Activated CD8-positive, alpha-beta memory T cell treated with anti-CD3 and anti-CD28 coated beads for 1 hour (primary cell): ENCODE measurements around the gene SLC7A8.
A peak's percentile ranks its signal among the peaks of the same experiment; 100 is the strongest.

Source experiments
- DNase-seq, 2 donors: peaks; one replicate each; pipeline ENCODE4 v3.0.0-alpha.2; 2020; ENCODE audit warnings: low read depth in 1 of 2; ENCODE audit errors: extremely low read depth in 1 of 2

Gene SLC7A8

GRCh38 chr14:23132970-23133369 lies 50.5 kb downstream of the SLC7A8 start:
- no peak for DNase-seq

DNA sequence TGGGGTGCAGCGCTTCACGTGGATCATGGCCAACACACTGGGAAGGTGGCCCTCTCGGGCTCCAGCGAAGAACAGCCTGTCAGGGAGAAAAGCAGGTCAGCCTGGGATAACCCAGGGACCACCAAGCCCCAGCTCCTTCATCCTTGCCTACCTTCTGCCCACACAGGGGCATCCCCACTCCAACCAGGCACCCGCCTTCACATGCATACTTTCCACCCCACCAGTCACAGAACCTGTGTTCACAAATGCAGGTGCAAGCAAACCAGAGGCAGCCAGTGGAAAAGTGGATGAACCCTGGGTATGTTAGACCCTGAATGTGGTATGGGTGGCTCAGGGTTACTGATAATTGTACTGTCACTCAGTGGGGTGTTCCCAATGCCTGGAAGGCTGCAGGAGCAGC lies 52.0 kb downstream of the SLC7A8 start:
- no peak for DNase-seq

DNA sequence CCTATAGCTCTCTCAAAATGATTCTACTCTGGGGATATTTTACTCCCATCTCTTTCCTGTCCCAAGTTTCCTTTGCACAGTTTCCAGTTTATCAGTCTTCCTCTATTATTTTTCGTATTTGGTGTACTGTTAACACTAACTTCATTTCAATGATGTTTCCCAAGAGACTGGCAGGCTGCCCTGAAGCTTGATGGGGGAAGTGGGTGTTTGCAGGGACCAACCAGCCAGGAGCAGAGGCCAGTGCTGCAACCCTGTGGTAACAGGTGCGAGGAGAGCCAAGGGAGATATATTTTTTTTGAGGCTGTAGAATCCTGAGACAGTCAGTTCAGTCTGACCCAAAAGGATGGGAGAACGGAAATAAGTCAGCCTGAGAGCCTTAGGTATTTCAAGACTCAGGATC lies 52.6 kb downstream of the SLC7A8 start:
- DNase-seq: no peak

DNA sequence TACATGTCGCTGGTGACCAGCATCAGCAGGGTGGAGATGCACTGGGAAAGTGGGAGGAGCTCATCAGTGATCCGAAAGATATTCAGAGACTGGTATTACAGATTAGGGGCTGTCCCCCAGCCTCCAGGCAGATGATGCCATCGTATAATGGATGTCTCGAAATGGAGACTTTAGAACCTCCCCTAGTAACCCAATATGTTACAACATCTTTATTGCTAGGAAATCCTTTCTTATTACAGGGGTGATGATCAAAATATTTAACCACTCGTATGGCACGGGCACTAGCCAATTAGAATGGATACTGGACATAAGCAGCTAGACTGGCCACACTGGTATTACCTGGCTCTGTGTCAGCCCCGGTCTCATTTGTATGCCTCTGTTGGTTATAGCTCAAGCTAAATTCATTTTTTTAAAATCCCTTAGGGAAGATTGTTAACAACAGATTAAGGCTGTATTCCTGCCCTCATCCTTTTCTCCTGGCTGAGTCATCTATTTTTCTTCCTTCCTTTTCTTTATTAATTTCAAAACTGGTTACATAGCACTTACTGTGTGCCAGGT lies 53.6 kb downstream of the SLC7A8 start:
- no peak for DNase-seq

DNA sequence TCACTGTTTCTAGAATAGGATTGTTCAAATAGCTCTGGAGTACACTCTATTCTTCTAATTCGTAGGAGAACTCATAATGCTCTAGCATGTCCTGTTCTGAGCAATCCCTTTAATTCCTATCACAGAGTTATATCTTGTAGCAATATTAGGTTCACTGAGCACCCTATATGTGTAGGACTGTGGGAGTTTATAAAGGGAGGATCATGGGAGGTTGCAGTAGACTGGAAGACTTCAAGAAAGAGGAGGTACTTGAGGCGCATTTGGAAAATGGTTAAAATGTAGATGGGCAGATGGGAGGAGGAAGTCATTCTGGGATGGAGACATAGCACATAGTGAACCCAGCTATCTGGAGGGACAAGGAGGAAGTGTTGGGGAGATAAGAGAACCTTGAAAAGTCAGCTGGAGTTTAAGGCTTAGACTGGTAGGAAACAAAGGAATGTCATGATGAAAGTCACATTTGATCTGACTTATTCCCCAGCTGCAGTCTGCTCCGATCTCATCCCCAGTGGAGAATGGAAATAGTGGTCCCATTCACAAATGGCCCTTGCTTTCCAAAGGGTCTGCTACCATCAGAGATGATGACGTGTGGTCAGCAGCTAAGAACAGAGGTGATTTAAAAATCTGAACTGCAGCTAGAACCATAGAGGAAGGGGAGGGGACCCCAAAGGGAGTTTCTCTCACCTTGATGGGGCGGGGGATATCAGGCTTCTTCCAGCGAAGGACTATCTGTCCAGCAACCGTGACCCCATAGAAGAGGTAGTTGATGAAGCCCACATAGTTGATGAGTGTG lies 54.3 kb downstream of the SLC7A8 start:
- no peak for DNase-seq

GRCh38 chr14:23127861-23128260 lies 55.6 kb downstream of the SLC7A8 start:
- no peak for DNase-seq

- DNase-seq: no peak
Measured at GRCh38 chr14:23126548-23127278, 56.7 kb downstream of the SLC7A8 start.

DNA sequence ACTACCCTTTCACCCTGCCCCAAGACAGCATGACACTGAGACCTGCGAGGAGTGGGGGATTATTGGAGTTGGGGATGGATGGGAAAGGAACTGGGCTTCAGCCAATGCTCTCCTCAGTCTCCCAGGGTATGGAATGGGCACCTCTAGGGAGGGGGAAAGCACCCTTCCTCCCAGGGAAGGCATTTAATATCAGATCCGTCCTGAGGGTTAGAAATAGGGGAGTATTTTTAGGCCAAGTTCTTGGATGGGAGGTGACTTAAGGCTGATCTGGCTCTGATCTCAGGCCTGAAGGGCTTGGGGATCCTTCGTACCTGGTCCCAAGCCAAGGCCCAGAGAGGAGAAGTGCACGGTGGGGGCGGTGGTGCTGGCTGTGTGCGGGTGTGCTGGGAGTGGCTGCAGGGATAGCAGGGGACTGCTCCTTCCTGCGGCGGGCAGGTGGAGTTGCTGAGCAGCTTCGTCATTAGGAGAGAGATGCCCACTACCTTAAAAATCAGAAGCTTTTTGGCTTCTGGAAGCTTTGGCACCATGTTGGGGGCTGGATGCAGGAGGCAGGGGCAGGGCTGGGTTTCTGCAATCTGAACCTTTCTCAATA lies 57.4 kb downstream of the SLC7A8 start:
- DNase-seq: no peak

DNA sequence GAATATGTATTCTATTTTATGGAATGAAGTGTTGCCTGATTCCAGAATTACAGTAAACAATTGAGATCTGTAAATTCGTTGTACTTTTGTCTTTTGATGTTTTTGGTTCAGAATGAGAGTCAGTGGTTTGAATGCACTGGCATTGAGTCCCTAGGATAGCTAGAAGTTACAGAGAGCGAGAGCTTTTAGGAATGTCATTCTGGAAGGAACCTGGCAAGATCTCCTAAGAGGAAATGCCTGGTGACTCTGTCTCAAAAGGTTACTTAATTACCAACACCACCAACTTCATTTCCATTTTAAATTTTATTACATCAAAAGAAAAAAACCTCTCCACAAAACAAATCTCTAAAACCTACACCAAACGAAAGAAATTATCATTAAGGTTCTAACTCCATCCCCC lies 58.4 kb downstream of the SLC7A8 start:
- DNase-seq: no peak

GRCh38 chr14:23124337-23124954 lies 59.0 kb downstream of the SLC7A8 start:
- no peak for DNase-seq

GRCh38 chr14:23123419-23123818 lies 60.0 kb downstream of the SLC7A8 start:
- DNase-seq: no peak

DNA sequence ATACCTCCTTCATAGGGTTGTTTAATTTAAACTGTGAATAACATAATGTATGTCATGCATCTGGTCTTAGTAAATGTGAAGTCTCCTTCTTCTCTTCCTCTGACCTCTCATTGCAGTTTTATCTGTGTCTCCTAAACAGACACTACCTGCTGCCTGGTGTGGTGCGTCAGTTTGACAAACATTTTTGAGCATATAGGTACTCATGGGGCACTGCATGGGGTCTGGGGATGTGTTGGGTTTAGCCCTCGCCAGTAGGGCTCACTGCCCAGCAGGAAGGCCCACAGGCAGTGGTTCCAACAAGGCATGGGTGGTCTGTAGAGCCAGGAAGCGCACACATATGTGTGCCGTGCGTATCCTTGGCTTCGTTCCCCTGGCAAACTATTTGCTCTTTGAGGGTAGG lies 61.4 kb downstream of the SLC7A8 start:
- DNase-seq: no peak

DNA sequence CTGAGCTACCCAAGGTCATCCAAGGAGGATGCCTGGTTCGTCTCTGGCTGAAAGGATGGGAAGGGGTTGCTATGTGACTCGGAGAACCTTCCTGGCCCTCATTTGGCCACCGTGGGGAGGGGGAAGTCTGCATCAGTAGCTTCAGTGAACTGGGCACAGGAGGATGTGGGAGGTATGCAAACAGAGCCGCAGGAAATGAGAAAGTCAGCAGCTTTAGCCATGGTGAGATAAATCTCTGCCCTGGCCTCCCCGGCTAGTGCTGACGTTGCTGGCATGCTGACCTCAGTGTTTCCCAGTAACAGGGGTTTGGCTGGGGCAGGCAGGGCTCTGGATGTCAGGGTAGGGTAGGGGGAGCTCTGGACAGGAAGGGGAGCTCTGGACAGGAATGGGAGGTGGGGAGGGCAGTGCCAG lies 62.1 kb downstream of the SLC7A8 start:
- DNase-seq: no peak

- DNase-seq: peak; percentile 50 to 56
Measured at GRCh38 chr14:23120541-23121251, 62.8 kb downstream of the SLC7A8 start.

DNA sequence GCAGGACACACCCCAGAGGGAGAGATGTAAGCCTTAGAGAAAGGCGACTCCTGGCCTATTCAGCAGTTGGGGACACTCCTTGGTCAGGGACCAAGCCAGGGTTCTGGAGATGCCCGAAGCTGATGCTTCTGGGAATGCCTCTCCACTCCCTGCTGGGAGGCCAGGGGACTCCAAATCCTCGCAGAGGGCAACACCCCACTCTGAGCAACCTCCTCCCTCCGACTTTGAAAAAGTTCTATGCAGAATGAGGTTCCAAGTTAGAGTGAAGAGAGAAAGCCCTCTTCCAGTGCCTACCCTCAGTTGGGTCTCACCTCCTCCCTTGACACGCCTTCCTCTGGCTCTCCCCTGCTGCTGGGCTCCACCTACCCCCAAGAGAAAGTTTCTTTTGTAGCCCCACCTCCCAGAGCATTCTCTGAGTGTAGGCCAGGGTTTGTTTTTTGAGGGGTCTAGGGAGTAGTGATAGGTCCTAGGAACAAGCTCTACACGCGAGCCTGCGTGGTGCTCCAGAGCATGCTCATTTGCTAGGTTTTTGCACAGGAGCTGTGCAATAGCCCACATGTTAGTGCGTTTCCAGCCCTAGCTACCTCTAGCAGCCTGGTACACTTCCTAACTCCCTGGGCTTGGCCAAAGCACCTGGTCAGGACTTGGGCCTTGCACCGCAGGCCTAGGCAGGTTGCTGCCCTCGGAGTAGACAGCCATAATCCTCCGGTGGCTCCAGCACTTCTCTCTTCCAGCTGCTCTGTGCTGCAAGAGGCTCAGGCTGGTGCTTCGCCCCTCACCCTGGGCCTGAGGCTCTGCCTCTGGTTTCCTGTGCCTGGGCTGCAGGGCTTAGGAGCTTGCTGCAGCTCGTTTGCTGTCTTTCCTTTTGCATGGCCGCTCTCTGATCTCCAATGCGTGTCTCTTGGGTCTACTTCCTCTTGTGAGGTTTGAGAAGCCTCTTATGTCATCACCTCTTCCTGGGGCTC lies 63.8 kb downstream of the SLC7A8 start:
- no peak for DNase-seq

- no peak for DNase-seq
Measured at GRCh38 chr14:23118506-23119362, 64.7 kb downstream of the SLC7A8 start, which contains the start of gene CEBPE. TSS of gene CEBPE (minus strand) at chr14:23119255. CDS start at chr14:23119091, 164 bp downstream.

DNA sequence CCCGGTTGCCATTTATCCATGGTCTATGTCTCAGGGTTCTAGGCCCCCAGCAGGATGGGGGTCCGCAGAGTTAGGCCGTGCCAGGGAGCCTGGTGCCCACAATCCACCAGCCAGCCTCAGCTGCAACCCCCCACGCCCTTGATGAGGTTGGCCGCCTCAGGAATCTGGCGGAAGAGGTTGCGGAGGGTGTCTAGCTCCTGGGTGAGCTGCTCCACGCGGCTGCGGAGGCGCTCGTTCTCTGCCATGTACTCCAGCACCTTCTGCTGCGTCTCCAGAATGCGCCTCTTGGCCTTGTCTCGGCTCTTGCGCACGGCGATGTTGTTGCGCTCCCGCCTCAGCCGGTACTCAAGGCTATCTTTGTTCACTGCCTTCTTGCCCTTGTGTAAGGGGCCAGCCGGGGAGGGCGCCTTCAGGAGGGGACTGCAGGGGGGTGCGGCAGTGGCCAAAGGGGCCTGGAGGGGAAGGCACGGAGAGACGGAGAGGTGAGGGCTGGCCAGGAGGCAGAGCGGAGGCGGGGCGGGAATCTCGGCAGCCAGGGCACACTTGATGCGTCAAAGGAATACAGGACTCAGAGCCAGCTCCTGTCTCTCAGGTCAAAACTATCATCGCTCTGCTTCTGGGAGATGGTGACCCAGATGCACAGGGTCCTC lies 66.0 kb downstream of the SLC7A8 start:
- DNase-seq: no peak

GRCh38 chr14:23115918-23116317 lies 67.5 kb downstream of the SLC7A8 start:
- DNase-seq: no peak
